Muscle of leg (tissue), 16 donors: Measurements from ENCODE around the gene LRMDA. TPM values are rescaled to one million over a fixed set of nuclear protein-coding genes. Genes with fewer than 3 reads are reported as not detected.

Source experiments
- DNase-seq: peaks from one replicate; pipeline ENCODE4 v3.0.0; 2013
- H3K27ac ChIP-seq: one replicate; pipeline ENCODE4 v1.5.1; 2013; ENCODE audit warnings: mild to moderate bottlenecking, low read length, control low read depth
- H3K27me3 ChIP-seq: one replicate; pipeline ENCODE4 v1.6.1; 2013; ENCODE audit warnings: low read length; ENCODE audit not compliant: control insufficient read depth, insufficient read depth
- H3K36me3 ChIP-seq: one replicate; pipeline ENCODE4 v1.6.1; 2013; ENCODE audit warnings: low read length; ENCODE audit not compliant: control insufficient read depth, insufficient read depth
- H3K4me1 ChIP-seq: one replicate; pipeline ENCODE4 v1.6.1; 2013; ENCODE audit warnings: low read length; ENCODE audit not compliant: control insufficient read depth, insufficient read depth
- H3K4me3 ChIP-seq: one replicate; pipeline ENCODE4 v1.5.1; 2013; ENCODE audit warnings: low read length, control low read depth
- H3K9me3 ChIP-seq: replicated peaks from 2 replicates; pipeline ENCODE4 v1.6.1; 2013; ENCODE audit warnings: low read depth, low read length; ENCODE audit not compliant: control insufficient read depth
- WGBS: methylation state at CpG from one replicate; pipeline ENCODE4 v1.1.5; 2013; ENCODE audit warnings: missing lambda C conversion rate; ENCODE audit not compliant: insufficient coverage; 5-methylcytosine and 5-hydroxymethylcytosine counted together
- long read RNA-seq, 11 donors: transcript quantifications; one replicate each; lab custom pipeline, GENCODE V29; 2026
- polyA plus RNA-seq, 8 donors: library from polyadenylated mRNA; unstranded; fragments of 120-200 nt; gene quantifications; one replicate each; pipeline versions ENCODE4 v1.2.1 to v1.2.3, GENCODE V29; 2013; ENCODE audit warnings: inconsistent platforms in 1 of 8, low replicate concordance in 1 of 8; ENCODE audit not compliant: insufficient read length in 8 of 8, insufficient read depth in 1 of 8
- total RNA-seq: library from RNA; stranded (reverse); fragments of 120-200 nt; gene quantifications from one replicate; pipeline ENCODE4 v1.2.4, GENCODE V29; 2013

The LRMDA gene
- 7.9 TPM for total RNA-seq
- polyA plus RNA-seq: 1 to 10 TPM; 4.8 to 7.9 (median 5.7) TPM
- long read RNA-seq, donor 1, partial matches to known transcripts: 0 of 3 reads
- long read RNA-seq, donor 1, other reads (novel, unspliced or antisense): 0 of 3 reads
- long read RNA-seq, donor 2, partial matches to known transcripts: 0 of 1 reads
- long read RNA-seq, donor 2, other reads (novel, unspliced or antisense): 0 of 1 reads
- long read RNA-seq, donor 3, transcript LRMDA-216 (3 exons, 393 nt): major isoform, 6 of 6 reads
- long read RNA-seq, donor 3, partial matches to known transcripts: 0 of 6 reads
- long read RNA-seq, donor 3, other reads (novel, unspliced or antisense): 0 of 6 reads
- long read RNA-seq, donor 4, partial matches to known transcripts: 0 of 3 reads
- long read RNA-seq, donor 4, other reads (novel, unspliced or antisense): 0 of 3 reads
- long read RNA-seq, donor 5, transcript LRMDA-216 (3 exons, 393 nt): major isoform, 9 of 9 reads
- long read RNA-seq, donor 5, partial matches to known transcripts: 0 of 9 reads
- long read RNA-seq, donor 5, other reads (novel, unspliced or antisense): 0 of 9 reads
- long read RNA-seq, donor 6, transcript LRMDA-216 (3 exons, 393 nt): major isoform, 5 of 5 reads
- long read RNA-seq, donor 6, partial matches to known transcripts: 0 of 5 reads
- long read RNA-seq, donor 6, other reads (novel, unspliced or antisense): 0 of 5 reads
- long read RNA-seq, donor 7, transcript LRMDA-216 (3 exons, 393 nt): major isoform, 6 of 6 reads
- long read RNA-seq, donor 7, partial matches to known transcripts: 0 of 6 reads
- long read RNA-seq, donor 7, other reads (novel, unspliced or antisense): 0 of 6 reads
- long read RNA-seq, donor 8, partial matches to known transcripts: 0 of 2 reads
- long read RNA-seq, donor 8, other reads (novel, unspliced or antisense): 0 of 2 reads
- long read RNA-seq, donor 9: 0 reads
- long read RNA-seq, donor 10, partial matches to known transcripts: 0 of 2 reads
- long read RNA-seq, donor 10, other reads (novel, unspliced or antisense): 0 of 2 reads
- long read RNA-seq, donor 11, transcript LRMDA-216 (3 exons, 393 nt): major isoform, 6 of 6 reads
- long read RNA-seq, donor 11, partial matches to known transcripts: 0 of 6 reads
- long read RNA-seq, donor 11, other reads (novel, unspliced or antisense): 0 of 6 reads

GRCh38 chr10:75431180-75432111, at the start of gene LRMDA:
Gene LRMDA, plus strand, starts transcription at chr10:75431624.
- Histone ChIP-seq H3K36me3 (no peaks in the 10 kb centered on the region), H3K4me3 (peak within 1 kb of the TSS; percentile 50), H3K9me3 (no peaks in the 10 kb centered on the region), H3K27ac (peak within 1 kb of the TSS; percentile 47), H3K27me3 (peaks cover 20% of the 10 kb centered on the region), H3K4me1 (peaks cover 19% of the 10 kb centered on the region)
- WGBS: 3% methylated on average over 74 of the region's 82 CpGs
- peak; percentile 61 for DNase-seq

GRCh38 chr10:75386128-75386527, 45.3 kb upstream of the LRMDA start:
- no peak overlapping the region for H3K4me3 ChIP-seq
- no peaks in the 10 kb centered on the region for H3K4me1 ChIP-seq
- WGBS: 92% methylated on average over 2 of the region's 3 CpGs
- H3K27ac ChIP-seq: no peak overlapping the region
- H3K36me3 ChIP-seq: no peaks in the 10 kb centered on the region
- H3K27me3 ChIP-seq: peaks cover 5% of the 10 kb centered on the region
- H3K9me3 ChIP-seq: no peaks in the 10 kb centered on the region
- DNase-seq: no peak

DNA sequence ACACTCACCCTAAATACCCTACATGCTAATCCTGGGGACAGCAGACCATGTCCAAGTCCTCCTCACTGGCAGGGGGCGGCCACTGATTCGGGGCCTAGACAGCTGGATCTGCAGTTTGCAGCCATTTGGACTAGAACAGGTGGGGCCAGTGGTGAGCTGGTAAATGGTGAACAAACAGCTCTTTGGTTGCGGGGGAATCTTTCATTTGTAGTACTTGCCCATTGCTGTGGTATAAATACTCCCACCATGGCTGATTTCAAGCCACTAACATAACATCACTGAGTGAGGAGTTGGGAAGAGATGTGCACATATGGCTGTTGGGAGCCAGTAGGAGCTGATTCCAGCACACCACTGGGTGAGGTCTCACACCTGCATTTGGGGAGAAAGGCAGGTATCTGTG, 43.3 kb upstream of the LRMDA start:
- Histone ChIP-seq H3K27me3 (peaks cover 15% of the 10 kb centered on the region), H3K27ac (no peak overlapping the region), H3K4me3 (no peak overlapping the region), H3K4me1 (no peaks in the 10 kb centered on the region), H3K36me3 (no peaks in the 10 kb centered on the region), H3K9me3 (no peaks in the 10 kb centered on the region)
- no CpG with 5 or more reads among the region's 3 CpGs for WGBS
- no peak for DNase-seq

- Histone ChIP-seq H3K9me3 (no peaks in the 10 kb centered on the region), H3K27ac (no peak overlapping the region), H3K36me3 (no peaks in the 10 kb centered on the region), H3K4me3 (no peak overlapping the region), H3K4me1 (peaks cover 4% of the 10 kb centered on the region), H3K27me3 (peaks cover 31% of the 10 kb centered on the region)
- no peak for DNase-seq
These were observed 41.2 kb upstream of the LRMDA start for GRCh38 chr10:75390178-75390577.

DNA sequence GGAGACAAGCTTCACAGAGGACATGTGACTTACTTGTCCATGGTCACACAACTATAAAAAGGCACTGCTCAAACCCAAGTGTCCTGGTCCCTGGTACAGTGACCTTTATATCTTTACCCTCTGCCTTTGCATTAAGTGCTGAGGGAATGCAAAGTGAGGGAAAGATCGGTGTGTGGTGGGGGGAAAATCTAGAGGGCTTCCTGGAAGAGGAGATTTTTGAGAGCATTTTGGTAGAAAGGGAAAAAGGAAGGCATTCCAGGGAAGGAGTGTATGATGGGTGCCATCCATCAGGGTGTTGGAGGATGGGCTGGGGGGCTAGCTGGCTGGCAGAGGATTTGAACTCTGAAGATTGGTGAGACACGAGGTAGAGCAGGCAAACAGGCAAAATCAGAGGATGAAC, 39.2 kb upstream of the LRMDA start:
- H3K4me3 ChIP-seq: no peak overlapping the region
- 86% methylated on average over 2 of the region's 2 CpGs for WGBS
- H3K27ac ChIP-seq: no peak overlapping the region
- H3K36me3 ChIP-seq: no peaks in the 10 kb centered on the region
- DNase-seq: no peak
- H3K9me3 ChIP-seq: no peaks in the 10 kb centered on the region
- H3K4me1 ChIP-seq: peaks cover 16% of the 10 kb centered on the region
- H3K27me3 ChIP-seq: peaks cover 51% of the 10 kb centered on the region

- no peak for DNase-seq
- Histone ChIP-seq H3K27me3 (peaks cover 56% of the 10 kb centered on the region), H3K4me3 (no peak overlapping the region), H3K9me3 (no peaks in the 10 kb centered on the region), H3K27ac (no peak overlapping the region), H3K36me3 (no peaks in the 10 kb centered on the region), H3K4me1 (peaks cover 16% of the 10 kb centered on the region)
These were observed 38.7 kb upstream of the LRMDA start for GRCh38 chr10:75392744-75393143.

DNA sequence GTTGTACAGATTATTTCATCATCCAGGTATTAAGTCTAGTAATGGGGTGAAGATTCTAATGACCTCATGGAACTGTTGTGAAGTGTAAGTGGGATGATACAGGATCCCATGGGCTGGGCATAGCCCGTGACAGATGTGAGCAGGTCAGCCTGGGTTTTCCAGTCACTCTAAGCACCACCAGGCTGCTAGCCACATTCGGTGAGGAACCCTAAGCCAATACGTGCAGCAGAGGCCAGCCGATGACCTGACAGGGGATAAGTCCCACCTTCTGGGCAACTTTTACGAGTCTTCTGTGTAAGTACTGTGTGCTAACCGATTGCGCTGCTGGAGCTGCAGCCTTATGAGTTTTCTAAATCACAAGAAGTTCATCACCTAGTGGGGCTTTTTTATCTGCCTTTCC, 37.2 kb upstream of the LRMDA start:
- no peak for DNase-seq
- Histone ChIP-seq H3K4me1 (peaks cover 16% of the 10 kb centered on the region), H3K4me3 (no peak overlapping the region), H3K27me3 (peaks cover 64% of the 10 kb centered on the region), H3K36me3 (peaks cover 7% of the 10 kb centered on the region), H3K9me3 (no peaks in the 10 kb centered on the region), H3K27ac (no peak overlapping the region)
- 88% methylated on average over 5 of the region's 7 CpGs for WGBS

DNA sequence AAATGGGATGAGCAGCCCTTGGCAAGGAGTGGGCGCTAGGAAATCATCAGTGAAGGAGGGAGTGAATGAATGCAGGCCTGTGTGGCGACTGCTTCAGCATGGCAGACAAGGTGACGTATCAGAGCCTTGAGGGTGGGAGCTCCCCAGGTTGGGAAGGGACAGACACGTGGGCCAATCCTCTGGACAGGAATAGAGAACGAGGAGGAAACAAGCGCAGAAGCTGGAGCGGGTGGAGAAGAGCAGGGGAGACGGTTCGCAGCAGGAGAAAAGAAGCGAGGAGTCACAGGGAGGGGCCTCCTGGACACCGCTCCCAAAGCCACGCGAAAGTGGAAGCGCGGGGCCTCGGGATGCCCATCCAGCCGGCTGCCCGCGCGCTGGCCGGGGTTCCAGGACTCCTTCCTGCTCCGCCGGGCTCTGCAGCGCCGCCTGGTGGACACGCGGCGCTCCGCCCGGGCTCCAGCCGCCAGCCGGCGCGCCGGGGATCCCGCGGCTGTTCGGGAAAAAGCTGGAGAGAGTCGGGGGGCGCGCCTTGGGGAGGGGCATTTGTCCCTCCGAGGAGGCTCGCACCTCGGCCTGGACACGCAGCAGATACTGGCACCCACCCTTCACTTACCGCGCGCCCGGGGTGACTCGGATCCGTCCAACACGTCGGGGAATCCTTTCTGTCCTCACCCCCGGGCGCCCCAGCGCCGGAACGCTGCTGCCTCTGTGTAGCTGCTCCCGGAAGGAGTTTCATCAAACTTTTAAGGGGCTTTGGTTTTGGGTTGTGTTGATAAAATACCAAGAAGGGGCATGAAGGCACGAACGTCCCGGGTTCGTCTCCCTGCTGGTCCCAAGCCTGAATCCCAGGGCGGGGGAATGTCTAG, 36.1 kb upstream of the LRMDA start:
- Histone ChIP-seq H3K36me3 (peaks cover 7% of the 10 kb centered on the region), H3K27ac (peak overlapping the region; percentile 60), H3K27me3 (peaks cover 74% of the 10 kb centered on the region), H3K4me3 (peak overlapping the region; percentile 48), H3K9me3 (no peaks in the 10 kb centered on the region), H3K4me1 (peaks cover 19% of the 10 kb centered on the region)
- 9% methylated on average over 44 of the region's 64 CpGs for WGBS
- peak; percentile 76 for DNase-seq
